ENCODE results near the gene C1QTNF9.

The C1QTNF9 gene

GRCh38 chr13:24276861-24277260 is 32.5 kb upstream of the C1QTNF9 start:
- Histone ChIP-seq H4K20me1 (ENCODE audit: control insufficient read depth, insufficient read depth, low read depth, low read length) (no peaks in the 10 kb centered on the region), H3K9me3 (ENCODE audit: control insufficient read depth, insufficient read depth, low read length) (no peaks in the 10 kb centered on the region), H3K4me1 (ENCODE audit: control insufficient read depth, low read length) (peaks cover 24% of the 10 kb centered on the region), H3K9me2 (replicated peaks; ENCODE audit: control insufficient read depth, low read length) (no peaks in the 10 kb centered on the region), H3K36me3 (ENCODE audit: control insufficient read depth, low read length) (no peaks in the 10 kb centered on the region), H3K79me2 (ENCODE audit: control insufficient read depth, low read length) (no peaks in the 10 kb centered on the region), H3F3A (ENCODE audit: control insufficient read depth, insufficient read depth) (no peaks in the 10 kb centered on the region), H3K4me2 (ENCODE audit: low read length) (no peak overlapping the region), H3K27me3 (ENCODE audit: control insufficient read depth, low read length) (no peaks in the 10 kb centered on the region), H3K27ac (ENCODE audit: low read depth, low read length) (no peak overlapping the region), H3K4me3 (ENCODE audit: low read length) (no peak overlapping the region)
- no peak for TF ChIP-seq EZH2phosphoT487 (IDR thresholded peaks at IDR 0.05; ENCODE audit: borderline replicate concordance, low read length)
- TF ChIP-seq, protein P1, sequence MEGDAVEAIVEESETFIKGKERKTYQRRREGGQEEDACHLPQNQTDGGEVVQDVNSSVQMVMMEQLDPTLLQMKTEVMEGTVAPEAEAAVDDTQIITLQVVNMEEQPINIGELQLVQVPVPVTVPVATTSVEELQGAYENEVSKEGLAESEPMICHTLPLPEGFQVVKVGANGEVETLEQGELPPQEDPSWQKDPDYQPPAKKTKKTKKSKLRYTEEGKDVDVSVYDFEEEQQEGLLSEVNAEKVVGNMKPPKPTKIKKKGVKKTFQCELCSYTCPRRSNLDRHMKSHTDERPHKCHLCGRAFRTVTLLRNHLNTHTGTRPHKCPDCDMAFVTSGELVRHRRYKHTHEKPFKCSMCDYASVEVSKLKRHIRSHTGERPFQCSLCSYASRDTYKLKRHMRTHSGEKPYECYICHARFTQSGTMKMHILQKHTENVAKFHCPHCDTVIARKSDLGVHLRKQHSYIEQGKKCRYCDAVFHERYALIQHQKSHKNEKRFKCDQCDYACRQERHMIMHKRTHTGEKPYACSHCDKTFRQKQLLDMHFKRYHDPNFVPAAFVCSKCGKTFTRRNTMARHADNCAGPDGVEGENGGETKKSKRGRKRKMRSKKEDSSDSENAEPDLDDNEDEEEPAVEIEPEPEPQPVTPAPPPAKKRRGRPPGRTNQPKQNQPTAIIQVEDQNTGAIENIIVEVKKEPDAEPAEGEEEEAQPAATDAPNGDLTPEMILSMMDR (IDR thresholded peaks at IDR 0.05; ENCODE audit: low read depth, low read length, poor library complexity, severe bottlenecking) = no peak

- no peaks in the 10 kb centered on the region for H3K36me3 ChIP-seq (ENCODE audit: control insufficient read depth, low read length)
- no peaks in the 10 kb centered on the region for H3K9me3 ChIP-seq (ENCODE audit: control insufficient read depth, insufficient read depth, low read length)
- no peak overlapping the region for H3K4me2 ChIP-seq (ENCODE audit: low read length)
- peaks cover 20% of the 10 kb centered on the region for H3K4me1 ChIP-seq (ENCODE audit: control insufficient read depth, low read length)
- no peak overlapping the region for H3K27ac ChIP-seq (ENCODE audit: low read depth, low read length)
- no peaks in the 10 kb centered on the region for H3K27me3 ChIP-seq (ENCODE audit: control insufficient read depth, low read length)
- no peak overlapping the region for H3K4me3 ChIP-seq (ENCODE audit: low read length)
- no peak for TF ChIP-seq EZH2phosphoT487 (IDR thresholded peaks at IDR 0.05; ENCODE audit: borderline replicate concordance, low read length)
- TF ChIP-seq, protein P1 (IDR thresholded peaks at IDR 0.05; ENCODE audit: low read depth, low read length, poor library complexity, severe bottlenecking) = no peak
- no peaks in the 10 kb centered on the region for H3K9me2 ChIP-seq (replicated peaks; ENCODE audit: control insufficient read depth, low read length)
- H3F3A ChIP-seq (ENCODE audit: control insufficient read depth, insufficient read depth) = no peaks in the 10 kb centered on the region
- no peaks in the 10 kb centered on the region for H4K20me1 ChIP-seq (ENCODE audit: control insufficient read depth, insufficient read depth, low read depth, low read length)
- H3K79me2 ChIP-seq (ENCODE audit: control insufficient read depth, low read length) = no peaks in the 10 kb centered on the region
These were observed 31.6 kb upstream of the C1QTNF9 start for GRCh38 chr13:24277761-24278160.

DNA sequence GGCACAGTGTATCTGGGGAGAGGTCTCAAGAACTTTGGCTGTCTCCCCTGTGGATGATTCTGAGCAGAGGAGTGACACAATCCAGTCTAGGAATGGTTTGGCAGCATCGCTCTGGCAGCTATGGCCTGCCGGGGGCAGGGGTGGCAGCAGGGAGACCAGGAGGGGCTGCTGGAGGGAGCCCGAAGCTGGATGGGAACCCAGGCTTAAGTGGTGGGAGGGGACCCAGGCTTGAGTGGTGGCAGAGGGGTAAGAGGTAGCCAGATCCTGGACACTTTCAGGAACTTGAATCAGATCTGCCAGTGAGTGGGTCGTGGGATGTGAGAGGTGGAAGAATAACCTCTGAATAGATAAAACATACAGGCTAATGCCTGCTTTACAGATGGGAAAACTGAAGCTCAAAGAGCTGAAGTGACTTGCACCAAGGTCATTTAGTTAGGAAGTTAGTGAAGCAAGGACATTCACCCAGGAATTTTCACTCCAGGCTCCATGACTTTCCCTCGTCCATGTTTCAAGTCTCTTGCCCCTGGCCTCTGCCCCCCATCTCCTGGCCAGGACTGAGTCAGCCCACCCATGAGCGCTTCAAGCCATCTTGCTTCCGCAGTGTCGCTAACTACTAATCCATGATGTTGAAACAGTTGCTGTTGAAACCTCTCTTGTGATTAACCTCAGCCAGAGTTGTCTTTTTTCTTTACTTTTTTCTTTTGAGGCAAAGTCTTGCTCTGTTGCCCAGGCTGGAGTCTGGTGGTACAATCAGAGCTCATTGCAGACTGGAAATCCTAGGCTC is 29.9 kb upstream of the C1QTNF9 start:
- H3K9me3 ChIP-seq (ENCODE audit: control insufficient read depth, insufficient read depth, low read length) = no peaks in the 10 kb centered on the region
- no peak overlapping the region for H3K4me3 ChIP-seq (ENCODE audit: low read length)
- H3K79me2 ChIP-seq (ENCODE audit: control insufficient read depth, low read length) = no peaks in the 10 kb centered on the region
- TF ChIP-seq EZH2phosphoT487 (IDR thresholded peaks at IDR 0.05; ENCODE audit: borderline replicate concordance, low read length) = no peak
- TF ChIP-seq, protein P1 (IDR thresholded peaks at IDR 0.05; ENCODE audit: low read depth, low read length, poor library complexity, severe bottlenecking) = no peak
- no peaks in the 10 kb centered on the region for H3K9me2 ChIP-seq (replicated peaks; ENCODE audit: control insufficient read depth, low read length)
- no peaks in the 10 kb centered on the region for H3K27me3 ChIP-seq (ENCODE audit: control insufficient read depth, low read length)
- no peaks in the 10 kb centered on the region for H4K20me1 ChIP-seq (ENCODE audit: control insufficient read depth, insufficient read depth, low read depth, low read length)
- H3K27ac ChIP-seq (ENCODE audit: low read depth, low read length) = no peak overlapping the region
- no peaks in the 10 kb centered on the region for H3F3A ChIP-seq (ENCODE audit: control insufficient read depth, insufficient read depth)
- H3K4me2 ChIP-seq (ENCODE audit: low read length) = no peak overlapping the region
- peaks cover 9% of the 10 kb centered on the region for H3K4me1 ChIP-seq (ENCODE audit: control insufficient read depth, low read length)
- no peaks in the 10 kb centered on the region for H3K36me3 ChIP-seq (ENCODE audit: control insufficient read depth, low read length)

All from DOHH2 (cell line).